HG03521 (cell line): Measurements from ENCODE around the gene MAN1C1.

Experiments
- ATAC-seq: cut with Tn5 transposase; IDR thresholded peaks from one replicate; pipeline ENCODE4 v1.9.1; 2021; ENCODE audit warnings: mild to moderate bottlenecking, moderate library complexity; ENCODE audit not compliant: unreplicated experiment

The MAN1C1 gene

DNA sequence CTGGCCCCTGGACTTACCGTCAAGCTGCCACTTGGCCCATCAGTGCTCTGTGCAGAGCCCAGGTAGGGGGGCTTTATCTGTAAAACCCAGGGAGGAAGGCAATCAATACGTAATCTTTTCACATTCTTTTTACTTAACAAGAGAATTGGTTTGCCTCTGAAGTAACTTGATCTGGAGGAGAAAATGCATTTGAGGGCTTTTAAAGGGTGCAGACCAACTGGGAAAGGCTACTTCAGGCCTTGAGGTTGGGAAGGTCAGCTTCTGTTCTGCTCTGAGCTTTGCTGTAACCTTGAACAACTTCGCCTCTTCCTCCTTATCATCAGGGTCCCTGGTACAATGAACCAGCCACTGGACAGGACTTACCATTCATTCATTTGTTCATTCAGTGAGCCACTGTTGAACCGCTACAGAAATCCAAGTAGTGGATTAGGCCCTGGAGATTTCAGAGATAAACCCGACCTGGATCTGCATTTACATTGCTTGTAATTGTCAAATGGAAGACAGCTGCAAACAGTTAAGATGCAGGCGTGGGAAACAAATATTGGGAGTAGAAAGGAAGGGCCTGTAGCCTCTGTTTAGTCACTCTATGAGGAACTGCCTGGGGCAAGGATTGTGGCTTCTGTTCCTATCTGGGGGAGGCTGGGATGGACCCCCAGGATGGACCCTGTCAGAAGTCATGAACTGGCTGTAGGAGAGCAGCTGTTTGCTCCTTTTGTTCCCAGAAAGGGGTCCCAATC lies 90.9 kb downstream of the MAN1C1 start:
- no peak for ATAC-seq

DNA sequence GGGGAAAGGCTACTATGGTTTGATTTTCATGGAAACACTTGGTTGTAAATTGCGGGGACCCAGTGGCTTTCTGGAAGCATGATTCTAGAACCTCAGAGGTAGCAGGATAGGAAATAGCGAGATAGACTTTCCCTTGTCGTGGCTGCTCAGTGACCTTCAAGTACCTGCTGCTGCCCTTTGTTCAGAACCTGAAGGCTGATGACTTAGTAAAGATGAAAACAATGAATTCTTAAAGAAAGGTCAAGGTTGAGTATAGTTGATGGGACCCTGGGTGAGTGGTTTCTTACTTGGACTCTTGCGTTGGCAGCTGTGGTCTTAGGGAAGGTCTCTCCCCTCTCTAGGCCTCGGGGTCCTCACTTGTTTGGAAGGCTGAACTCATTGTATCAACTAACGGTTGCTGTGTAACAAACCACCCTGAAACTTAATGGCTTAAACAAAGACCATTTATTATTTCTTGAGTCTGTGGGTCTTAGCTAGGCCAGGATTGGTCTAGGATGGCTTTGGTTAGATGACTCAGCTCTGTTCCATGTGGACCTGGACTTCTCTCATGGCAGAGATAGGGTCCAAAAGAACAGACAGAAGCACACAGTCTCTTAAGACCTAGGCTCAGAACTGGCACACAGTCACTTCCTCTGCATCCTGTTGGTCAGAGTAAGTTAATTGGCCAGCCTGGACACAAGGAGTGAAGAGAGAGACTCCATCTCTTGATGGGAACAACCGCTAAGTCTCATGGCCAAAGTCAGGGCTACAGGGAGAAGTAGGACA lies 94.2 kb downstream of the MAN1C1 start:
- no peak for ATAC-seq

DNA sequence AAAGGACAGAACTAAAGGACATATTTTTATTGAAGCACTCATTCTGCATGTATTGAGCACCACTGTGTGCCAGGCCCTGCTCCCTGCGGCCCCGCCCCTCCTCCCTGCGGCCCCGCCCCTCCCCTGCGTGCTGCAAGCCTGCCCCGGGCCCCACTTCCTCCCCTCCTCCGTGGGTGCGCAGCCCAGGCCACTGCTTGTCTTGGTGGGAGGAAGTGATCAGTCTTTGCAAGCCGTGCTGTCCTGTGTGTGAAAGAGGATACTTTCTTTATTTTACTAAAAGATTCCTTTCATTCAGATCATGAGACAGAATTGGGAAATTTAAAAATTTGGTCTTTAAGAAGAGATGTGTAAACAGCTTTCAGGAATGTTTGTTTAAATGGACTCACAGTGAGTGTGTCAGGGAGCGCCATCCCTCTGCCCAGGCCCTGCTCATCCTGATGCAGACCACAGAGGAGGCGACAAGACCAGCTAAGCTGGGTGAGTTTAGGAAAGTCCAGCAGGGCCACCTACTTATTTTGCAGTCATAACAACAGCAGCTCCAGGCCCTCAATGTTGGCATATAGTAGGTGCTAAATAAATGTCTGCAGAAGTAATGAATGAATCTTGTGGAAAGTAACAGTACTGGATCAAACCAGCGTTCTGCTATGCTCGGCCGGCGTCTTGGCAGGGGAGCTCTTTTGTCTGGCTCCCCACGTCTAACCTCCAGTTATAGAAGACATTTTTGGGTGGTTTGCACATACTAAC lies 95.1 kb downstream of the MAN1C1 start:
- no peak for ATAC-seq

DNA sequence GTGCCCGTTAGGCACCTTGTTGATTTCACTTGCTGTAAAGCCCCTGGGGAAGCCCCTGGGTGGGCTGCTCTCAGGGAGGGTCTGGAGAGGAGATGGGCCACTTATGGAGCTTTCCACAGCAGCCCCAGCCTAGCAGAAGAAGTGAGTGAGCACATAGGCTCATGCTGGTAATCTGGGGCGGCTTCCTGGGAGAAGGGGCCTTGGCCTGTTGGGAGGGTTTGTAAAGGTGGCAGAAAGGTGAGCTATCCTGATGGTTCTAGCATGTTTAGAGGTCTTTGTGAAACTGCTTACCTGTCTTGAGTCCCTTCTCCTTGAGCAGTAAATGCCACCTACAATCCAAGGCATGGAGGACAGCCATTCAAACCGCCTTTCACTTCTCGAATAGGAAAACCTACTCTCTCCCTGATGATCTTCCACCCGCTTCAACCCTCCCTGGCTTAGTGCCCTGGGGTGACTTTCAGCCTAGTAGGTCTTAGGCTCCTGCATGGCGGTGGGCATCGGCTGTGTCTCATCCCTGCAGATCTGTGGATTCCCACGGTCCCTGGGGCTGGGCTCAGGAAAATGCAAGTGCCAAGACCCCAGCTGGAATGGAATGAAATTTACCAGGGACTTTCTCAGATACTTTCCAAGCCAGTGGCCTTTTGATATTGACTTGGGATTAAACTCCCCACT lies 95.8 kb downstream of the MAN1C1 start:
- no peak for ATAC-seq

DNA sequence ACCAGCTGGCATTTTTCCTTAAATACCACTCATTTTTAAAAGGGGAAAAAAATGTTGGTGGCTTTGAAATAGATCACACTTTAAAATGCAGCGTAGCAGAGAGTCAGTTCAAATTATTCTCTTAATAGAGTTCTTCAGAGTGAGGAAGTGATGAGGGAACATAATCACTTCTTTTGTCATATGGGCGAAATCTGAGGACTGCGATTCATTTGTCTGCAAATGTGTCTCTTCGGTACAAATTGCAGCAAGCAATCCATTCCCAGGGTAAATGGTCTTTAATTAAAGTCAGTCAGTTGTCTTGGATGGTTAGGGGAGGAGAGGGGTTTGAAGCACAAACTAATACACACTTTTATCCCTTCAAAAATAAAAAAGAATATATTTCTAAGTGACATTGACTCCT lies 97.4 kb downstream of the MAN1C1 start:
- no peak for ATAC-seq

DNA sequence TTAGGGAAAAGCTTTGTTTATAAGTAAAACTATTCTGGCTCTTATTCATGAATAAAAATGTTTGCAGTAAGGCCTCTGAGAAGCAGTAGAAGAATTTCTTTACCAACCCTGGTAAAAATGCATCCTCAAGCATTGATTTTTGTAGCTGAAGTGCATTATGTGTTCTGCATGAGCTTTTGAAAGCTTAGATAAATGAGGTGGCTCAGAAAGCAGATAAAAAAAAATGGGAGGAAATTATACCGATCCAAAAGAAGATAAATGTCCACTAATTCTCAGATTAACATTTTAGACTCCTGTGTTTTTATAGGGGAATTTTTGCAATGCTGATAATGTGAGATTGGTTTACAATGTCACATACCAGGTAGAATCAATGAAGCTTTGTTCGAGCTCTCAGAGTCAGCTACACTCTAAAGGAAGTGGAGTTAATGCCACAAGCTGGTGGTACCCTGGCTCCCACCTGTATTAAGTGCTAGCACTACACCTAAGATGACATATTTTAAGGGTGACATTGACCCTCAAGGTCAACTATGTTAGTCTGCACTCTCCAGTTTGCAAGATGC lies 97.9 kb downstream of the MAN1C1 start:
- no peak for ATAC-seq

DNA sequence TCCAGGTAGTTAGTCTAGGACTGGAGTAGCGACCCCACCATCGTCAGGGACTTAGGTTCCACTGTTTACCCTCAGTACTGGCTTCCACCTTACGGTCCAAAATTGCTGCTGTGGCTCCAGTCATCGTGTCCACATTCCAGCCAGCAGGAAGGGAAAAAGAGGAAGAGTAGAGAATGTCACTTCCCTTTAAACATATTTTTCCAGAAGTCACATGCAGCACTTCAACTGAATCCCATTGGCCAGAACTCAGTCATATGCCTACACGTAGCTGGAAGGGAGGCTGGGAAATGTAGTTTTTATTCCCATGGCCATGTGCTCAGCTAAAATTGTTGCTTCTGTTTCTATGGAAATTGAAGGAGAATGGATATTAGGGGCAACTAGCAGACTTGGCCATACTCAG lies 99.3 kb downstream of the MAN1C1 start:
- ATAC-seq: no peak

DNA sequence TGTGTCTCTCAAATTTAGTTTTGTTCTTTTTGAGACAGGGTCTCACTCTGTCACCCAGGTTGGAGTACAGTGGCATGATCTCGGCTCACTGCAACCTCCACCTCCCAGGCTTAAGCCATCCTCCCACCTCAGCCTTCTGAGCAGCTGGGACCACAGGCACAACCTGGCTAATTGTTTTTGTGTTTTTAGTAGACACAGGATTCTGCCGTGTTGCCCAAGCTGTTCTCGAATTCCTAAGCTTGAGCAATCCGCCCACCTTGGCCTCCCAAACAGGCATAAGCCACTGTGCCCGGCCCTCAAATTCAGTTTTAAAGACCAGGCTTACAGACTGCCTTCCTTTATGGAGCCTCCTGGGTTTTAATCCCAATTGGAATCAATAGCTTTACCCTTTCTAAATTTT lies 99.7 kb downstream of the MAN1C1 start:
- no peak for ATAC-seq

DNA sequence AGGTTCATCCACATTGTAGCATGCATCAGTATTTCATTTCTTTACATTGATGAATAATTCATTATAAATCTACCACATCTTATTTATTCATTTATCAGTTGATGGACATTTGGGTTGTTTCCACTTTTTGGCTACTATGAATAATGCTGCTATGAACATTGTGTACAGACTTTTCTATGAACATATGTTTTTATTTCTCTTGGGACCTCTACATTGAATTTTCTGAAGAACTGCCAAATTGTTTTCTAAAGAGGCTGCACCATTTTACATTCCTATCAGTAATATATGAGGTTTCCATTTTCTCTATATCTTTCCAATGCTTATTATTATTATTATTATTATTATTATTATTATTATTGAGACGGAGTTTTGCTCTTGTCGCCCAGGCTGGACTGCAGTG lies 102.1 kb downstream of the MAN1C1 start:
- no peak for ATAC-seq

DNA sequence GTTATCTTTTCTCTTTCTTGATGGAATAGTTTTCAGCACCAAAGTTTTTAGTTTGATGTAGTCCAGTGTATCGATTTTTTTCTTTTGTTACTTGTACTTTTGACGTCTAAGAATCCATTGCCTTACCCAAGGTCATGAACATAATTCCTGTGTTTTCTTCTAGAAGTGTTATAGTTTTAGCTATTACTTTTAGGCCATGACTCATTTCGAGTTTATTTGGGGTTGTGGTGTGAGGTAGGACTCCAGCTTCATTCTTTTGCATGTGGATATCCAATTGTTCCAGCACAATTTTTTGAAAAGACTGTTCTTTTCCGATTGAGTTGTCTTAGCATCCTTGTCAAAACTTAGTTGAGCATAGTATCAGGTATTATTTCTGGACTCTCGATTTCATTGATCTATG lies 104.0 kb downstream of the MAN1C1 start:
- ATAC-seq: no peak

DNA sequence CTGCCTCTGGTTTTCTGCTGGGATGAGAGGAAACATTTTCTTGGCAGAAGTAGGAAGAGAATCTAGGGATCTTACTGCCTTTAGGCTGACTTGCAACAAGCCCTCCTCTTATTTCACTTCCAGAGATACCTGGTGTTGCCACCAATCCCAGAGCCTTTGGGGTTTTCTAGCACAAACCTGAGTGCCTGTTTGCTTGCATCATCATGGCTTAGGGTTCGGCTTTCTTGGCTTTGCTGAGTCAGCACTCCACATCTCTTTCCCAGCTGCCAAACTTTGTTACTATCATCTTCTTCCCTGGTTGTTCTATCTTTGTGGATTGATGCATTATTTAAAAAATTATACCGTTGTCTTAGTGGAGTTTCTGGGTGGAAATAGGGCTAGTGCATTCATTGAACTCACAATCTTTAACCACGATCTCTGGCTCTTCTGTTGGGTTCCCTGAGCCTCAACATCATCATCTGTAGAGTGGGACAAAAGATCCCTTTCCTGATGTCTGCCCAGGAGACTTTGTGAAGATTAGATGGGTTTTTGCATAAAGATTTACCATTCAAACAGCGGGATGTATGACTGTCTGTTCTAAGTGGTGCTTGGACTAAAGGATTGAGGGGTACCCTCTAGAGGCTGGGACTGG lies 106.8 kb downstream of the MAN1C1 start:
- no peak for ATAC-seq

DNA sequence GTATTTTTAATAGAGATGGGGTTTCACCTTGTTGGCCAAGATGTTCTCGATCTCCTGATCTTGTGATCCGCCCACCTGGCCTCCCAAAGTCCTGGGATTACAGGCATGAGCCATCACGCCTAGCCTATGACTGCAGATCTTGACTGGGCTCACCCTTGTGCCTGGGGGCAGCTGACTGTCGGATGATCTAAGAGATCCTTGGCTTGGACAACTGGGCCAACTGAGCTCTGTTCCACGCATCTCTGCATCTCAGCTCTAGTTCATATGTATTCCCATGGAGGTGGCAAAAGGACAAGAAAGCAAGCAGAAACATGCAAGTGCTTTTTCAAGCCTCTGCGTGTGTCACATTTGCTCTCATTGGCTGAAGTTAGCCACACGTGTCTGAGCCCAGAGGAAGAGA lies 107.6 kb downstream of the MAN1C1 start:
- ATAC-seq: no peak

DNA sequence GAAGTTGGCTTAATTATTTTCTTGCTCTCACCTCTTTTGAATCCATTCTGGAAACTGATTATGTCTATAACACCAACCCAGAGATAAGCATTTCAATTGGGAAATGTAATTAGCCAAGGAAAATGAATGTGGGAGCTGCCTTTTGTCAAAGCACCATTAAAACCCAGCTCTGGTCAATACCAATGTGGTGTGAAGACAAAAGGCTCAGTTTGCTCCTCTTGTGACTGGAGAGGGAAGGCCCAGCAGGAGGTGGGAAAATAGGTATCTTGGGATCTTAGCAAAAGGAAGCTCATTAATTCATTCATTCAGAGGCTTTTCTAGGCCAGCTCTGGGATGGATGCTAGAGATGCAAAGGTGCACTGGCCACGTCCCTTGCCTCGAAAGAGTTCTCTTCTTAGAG lies 108.4 kb downstream of the MAN1C1 start:
- ATAC-seq: no peak

DNA sequence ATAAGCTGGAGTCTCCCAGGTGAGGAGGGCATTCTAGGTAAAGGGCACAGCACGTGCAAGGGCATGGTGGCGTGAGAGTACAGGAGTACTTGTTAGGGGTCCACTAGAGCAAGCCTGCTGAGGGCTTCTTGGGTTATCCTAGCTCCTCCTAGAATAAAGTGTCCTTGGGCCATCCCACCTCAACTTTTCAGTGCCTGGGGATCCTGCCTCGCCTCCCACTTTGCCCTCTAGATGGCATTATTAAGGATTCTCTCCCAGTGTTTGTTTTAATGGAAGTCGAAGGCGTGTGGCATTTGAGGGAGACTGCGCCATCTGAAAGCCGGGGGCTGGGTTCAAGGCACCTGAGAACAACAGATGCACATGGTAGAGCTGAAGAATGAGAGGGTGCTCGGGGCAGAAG lies 108.9 kb downstream of the MAN1C1 start:
- no peak for ATAC-seq

DNA sequence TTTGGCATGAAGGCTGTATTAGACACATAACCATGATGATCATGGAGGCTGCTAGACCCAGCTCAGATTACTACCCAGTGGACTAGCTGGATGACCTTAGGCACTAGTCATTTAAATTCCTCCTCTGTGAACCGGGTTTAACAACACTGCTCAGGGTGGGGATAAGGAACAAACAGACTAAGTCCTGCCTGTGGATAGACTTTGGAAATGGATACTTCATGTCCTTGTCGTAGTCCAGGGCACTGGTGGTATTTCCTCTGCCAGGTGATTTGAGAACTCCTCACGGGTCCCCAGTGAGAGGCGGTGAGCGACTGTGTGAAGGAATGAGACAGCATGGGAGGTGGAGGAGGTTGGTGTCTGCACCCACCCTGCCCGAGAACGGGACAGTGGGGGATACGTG lies 110.5 kb downstream of the MAN1C1 start:
- ATAC-seq: no peak

DNA sequence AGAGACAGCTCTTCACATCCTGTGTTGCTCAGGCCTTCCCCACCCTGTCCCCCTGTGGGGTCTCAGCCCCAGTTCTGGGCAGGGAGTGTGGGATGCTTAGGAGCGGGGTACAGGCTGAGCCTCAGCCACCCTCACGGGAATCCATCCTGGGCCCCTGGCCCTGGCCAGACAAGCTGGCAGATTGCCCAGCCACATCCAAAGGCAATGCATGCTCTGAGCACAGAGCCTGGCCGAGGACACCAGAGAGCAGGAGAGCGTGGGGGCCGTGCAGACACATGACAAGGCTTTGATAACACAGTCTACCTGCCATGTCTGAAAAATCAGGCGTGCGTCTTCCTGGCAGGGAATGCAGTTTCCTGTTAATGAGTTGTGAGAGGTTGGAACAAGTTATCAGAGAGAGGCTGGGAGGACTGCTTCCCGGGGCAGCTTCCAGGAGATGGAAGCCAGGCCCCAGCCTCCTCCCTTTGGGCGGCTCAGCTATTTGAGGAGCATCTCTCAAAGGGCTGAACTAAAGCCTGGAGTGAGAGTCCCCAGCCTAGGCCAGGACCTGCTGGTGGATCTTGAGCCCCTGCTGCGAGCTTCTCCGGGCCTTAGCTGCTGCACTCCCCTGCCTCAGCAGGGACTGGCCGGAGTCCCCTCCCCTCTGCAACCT lies 111.2 kb downstream of the MAN1C1 start:
- no peak for ATAC-seq

DNA sequence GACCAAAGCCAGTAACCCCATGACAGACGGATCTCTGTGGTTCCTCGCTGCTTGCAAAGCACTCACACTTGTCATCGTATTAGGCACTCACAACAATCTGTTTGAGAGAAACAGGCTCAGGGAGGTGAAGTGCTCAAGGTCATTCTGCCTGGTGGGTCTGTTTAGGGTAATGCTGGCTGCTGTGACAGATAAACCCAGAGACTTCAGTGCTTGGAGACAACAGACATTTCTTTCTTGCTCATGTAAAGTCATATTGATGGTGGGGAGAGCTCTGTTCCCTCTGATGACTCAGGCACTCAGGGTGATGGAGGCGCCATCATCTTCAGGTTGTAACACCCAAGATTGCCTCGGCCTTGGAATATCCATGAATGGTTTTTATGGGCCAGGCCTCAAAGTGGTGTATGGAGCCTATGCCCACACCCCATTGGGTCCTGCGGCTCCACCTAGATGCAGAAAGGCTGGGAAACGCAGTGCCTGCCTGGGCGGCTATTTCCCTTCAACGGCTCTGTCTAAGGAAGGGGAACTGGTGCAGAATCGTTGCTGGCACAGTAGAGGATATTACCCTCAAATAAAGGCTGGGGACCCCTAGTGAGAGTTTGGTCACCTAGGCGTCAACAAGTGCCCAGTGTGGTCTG lies 111.8 kb downstream of the MAN1C1 start:
- ATAC-seq: no peak

DNA sequence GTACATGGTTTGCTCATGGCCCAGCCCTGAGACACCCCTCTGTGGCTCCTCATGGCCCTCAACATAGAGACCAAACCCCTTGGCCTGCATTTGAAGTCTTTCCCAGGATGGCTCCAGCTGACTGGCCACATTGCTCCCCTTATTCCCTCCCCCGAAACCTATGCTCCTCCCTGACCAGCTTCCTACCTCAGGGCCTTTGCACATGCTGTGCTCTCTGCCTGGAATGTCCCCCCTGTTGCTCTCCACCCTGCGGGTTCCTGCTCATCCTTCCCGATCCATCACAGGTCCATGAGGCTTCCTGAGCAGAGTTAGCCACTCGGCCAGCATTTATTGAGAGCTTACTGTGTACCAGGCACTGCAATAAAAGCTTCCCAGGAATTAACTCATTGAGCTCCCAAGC lies 112.5 kb downstream of the MAN1C1 start:
- no peak for ATAC-seq

DNA sequence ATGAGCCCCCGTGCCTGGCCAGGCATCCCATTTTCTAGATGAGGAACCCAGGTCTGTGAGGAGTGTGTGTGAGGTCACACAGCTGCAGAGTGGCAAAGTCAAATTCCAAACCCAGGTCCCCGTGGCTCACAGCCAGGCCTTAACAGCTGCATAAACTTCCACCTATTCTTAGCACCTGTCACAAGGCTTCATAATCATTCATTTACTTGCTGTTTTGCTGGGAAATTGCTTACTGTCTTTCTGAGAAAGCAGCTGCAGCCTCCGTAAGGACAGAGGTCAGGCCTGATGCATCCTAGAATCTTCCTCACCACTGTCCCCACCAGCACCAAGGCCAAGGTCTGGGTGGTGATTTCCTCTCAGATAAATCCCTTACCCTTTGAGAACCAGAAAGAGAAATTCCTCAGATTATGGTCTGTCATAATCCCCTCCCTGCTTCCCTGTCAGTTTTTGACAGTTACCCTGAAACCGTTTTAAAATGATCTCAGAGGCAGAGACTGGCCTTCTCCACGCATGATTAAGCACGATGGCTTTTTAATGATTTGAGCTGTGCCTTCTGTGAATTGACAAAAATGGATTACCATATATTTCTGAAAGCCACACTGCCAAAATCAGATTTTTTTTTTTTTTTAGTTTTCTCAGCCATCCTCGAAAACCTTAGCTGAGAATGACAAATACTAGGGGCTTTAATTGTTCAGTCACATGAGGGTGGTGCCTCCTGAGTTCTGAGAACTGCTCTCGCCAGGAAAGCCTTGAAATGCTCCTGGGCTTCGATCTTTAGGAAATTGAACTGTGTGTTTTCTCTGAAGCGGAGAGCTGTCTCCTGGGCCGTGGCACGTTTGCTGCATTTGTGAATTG lies 113.4 kb downstream of the MAN1C1 start:
- ATAC-seq: no peak
